Measurements from ENCODE around the gene SLC4A3. TPM values are rescaled to one million over a fixed set of nuclear protein-coding genes. Genes with fewer than 3 reads are reported as not detected.

The SLC4A3 gene
- total RNA-seq, 1 donor from 2014 or later, result 0.88 TPM

DNA sequence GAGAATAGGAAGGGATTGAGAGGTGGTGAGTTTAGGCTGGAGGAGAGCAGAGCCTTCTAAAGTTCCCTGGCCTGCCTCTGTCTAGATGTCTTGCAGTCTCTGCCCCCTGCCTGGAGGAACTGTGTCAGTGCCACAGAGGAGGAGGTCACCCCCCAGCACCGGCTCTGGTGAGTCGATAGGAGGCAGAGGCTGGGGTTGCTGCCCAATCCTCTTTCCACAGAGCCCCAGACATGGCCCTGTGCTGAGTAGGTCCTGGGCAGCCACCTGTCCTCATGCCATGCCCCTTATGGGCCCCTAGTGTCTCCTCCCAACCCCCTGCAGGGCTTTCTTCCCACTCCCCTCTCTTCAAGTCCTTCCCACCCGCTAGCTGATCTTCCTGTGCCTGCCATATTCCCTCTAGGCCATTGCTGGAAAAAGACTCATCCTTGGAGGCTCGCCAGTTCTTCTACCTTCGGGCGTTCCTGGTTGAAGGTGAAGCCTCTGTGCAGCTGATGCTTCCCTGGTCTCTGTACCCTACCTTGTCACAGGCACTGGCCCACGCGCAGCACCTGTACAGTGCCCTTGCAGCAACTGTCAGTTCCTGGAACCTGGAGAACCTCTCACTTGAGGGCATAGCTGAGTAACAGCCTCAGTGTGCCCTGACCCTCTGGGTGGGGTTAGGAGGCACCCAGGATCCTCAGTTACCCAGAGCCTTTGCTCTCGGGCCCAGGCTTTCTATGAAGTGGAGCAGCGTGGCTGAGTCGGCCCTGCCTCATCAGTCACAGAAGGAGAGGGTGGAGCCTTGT lies 13.2 kb upstream of the SLC4A3 start:
- H3K9ac ChIP-seq, result no peak overlapping the region
- Mint-ChIP-seq H3K4me1 (peaks cover 4% of the 10 kb centered on the region), H3K9me3 (no peaks in the 10 kb centered on the region), H3K4me3 (no peak overlapping the region), H3K27ac (no peak overlapping the region), H3K36me3 (peaks cover 14% of the 10 kb centered on the region), H3K27me3 (ENCODE audit: insufficient read depth, low read depth) (peaks cover 3% of the 10 kb centered on the region)
- H3K27me3 ChIP-seq, result no peaks in the 10 kb centered on the region
- no peaks in the 10 kb centered on the region for H3F3A ChIP-seq (ENCODE audit: low read depth)
- H3K36me3 ChIP-seq, result no peaks in the 10 kb centered on the region
- no peak overlapping the region for H3K4me2 ChIP-seq
- no peak overlapping the region for H3K4me3 ChIP-seq
- no peak overlapping the region for H3K27ac ChIP-seq
- no peaks in the 10 kb centered on the region for H3K4me1 ChIP-seq
- no peak for TF ChIP-seq EZH2 (IDR thresholded peaks at IDR 0.05)
- TF ChIP-seq, protein P1, sequence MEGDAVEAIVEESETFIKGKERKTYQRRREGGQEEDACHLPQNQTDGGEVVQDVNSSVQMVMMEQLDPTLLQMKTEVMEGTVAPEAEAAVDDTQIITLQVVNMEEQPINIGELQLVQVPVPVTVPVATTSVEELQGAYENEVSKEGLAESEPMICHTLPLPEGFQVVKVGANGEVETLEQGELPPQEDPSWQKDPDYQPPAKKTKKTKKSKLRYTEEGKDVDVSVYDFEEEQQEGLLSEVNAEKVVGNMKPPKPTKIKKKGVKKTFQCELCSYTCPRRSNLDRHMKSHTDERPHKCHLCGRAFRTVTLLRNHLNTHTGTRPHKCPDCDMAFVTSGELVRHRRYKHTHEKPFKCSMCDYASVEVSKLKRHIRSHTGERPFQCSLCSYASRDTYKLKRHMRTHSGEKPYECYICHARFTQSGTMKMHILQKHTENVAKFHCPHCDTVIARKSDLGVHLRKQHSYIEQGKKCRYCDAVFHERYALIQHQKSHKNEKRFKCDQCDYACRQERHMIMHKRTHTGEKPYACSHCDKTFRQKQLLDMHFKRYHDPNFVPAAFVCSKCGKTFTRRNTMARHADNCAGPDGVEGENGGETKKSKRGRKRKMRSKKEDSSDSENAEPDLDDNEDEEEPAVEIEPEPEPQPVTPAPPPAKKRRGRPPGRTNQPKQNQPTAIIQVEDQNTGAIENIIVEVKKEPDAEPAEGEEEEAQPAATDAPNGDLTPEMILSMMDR (IDR thresholded peaks at IDR 0.05), result no peak
- no peak for TF ChIP-seq EZH2phosphoT487 (IDR thresholded peaks at IDR 0.05)
- H4K20me1 ChIP-seq (ENCODE audit: low read depth), result no peaks in the 10 kb centered on the region
- no peak for DNase-seq (ENCODE audit: low spot score)
- no peaks in the 10 kb centered on the region for H3K79me2 ChIP-seq (ENCODE audit: low read depth)
- no peaks in the 10 kb centered on the region for H3K9me3 ChIP-seq (ENCODE audit: low read depth)
- H2AFZ ChIP-seq (replicated peaks), result no peak overlapping the region

DNA sequence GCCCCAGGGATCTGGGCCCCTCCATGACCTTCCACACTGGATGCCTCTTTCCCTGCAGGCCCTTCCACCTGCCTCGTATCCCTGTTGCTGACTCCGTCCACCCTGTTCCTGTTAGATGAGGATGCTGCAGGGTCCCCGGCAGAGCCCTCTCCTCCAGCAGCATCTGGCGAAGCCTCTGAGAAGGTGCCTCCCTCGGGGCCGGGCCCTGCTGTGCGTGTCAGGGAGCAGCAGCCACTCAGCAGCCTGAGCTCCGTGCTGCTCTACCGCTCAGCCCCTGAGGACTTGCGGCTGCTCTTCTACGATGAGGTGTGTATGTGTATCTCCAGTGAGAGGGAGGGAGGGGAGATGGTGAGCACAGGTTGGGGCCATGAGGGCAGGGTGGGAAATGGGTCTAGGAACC lies 12.4 kb upstream of the SLC4A3 start:
- H3K27me3 ChIP-seq, result no peaks in the 10 kb centered on the region
- no peak overlapping the region for H3K4me3 ChIP-seq
- Mint-ChIP-seq H3K27me3 (ENCODE audit: insufficient read depth, low read depth) (peaks cover 3% of the 10 kb centered on the region), H3K4me3 (no peak overlapping the region), H3K9me3 (no peaks in the 10 kb centered on the region), H3K27ac (no peak overlapping the region), H3K4me1 (peaks cover 4% of the 10 kb centered on the region), H3K36me3 (peaks cover 11% of the 10 kb centered on the region)
- no peaks in the 10 kb centered on the region for H3K79me2 ChIP-seq (ENCODE audit: low read depth)
- no peak overlapping the region for H2AFZ ChIP-seq (replicated peaks)
- no peak overlapping the region for H3K27ac ChIP-seq
- no peaks in the 10 kb centered on the region for H3K4me1 ChIP-seq
- no peak for DNase-seq (ENCODE audit: low spot score)
- TF ChIP-seq EZH2 (IDR thresholded peaks at IDR 0.05) (no peak), EZH2phosphoT487 (IDR thresholded peaks at IDR 0.05) (no peak)
- TF ChIP-seq, protein P1 (IDR thresholded peaks at IDR 0.05), result no peak
- no peak overlapping the region for H3K4me2 ChIP-seq
- no peaks in the 10 kb centered on the region for H3K9me3 ChIP-seq (ENCODE audit: low read depth)
- no peaks in the 10 kb centered on the region for H4K20me1 ChIP-seq (ENCODE audit: low read depth)
- no peaks in the 10 kb centered on the region for H3K36me3 ChIP-seq
- H3F3A ChIP-seq (ENCODE audit: low read depth), result peaks cover 2% of the 10 kb centered on the region
- H3K9ac ChIP-seq, result no peak overlapping the region

DNA sequence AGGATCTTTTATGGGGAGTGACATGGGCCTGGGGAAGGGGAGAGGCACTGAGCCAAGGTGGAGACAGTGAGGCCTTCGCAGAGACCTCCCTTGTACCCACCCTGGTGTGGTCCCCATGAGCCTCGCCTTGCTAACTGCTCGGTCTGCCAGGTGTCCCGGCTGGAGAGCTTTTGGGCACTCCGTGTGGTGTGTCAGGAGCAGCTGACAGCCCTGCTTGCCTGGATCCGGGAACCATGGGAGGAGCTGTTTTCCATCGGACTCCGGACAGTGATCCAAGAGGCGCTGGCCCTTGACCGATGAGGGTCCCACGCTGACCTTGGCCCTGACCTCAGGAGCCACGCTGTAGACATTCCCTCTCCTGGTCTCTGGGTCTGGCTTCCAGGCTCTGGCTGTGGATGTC lies 11.5 kb upstream of the SLC4A3 start:
- Histone ChIP-seq H3K4me3 (no peak overlapping the region), H3K27me3 (no peaks in the 10 kb centered on the region), H4K20me1 (ENCODE audit: low read depth) (no peaks in the 10 kb centered on the region), H3K27ac (no peak overlapping the region), H3K4me2 (no peak overlapping the region), H3K79me2 (ENCODE audit: low read depth) (no peaks in the 10 kb centered on the region), H3K4me1 (no peaks in the 10 kb centered on the region), H3F3A (ENCODE audit: low read depth) (peaks cover 2% of the 10 kb centered on the region), H3K9me3 (ENCODE audit: low read depth) (no peaks in the 10 kb centered on the region), H3K9ac (no peak overlapping the region), H2AFZ (replicated peaks) (no peak overlapping the region), H3K36me3 (no peaks in the 10 kb centered on the region)
- Mint-ChIP-seq H3K4me1 (peaks cover 2% of the 10 kb centered on the region), H3K27ac (no peak overlapping the region), H3K9me3 (no peaks in the 10 kb centered on the region), H3K36me3 (peaks cover 7% of the 10 kb centered on the region), H3K4me3 (no peak overlapping the region), H3K27me3 (ENCODE audit: insufficient read depth, low read depth) (peaks cover 3% of the 10 kb centered on the region)
- TF ChIP-seq EZH2phosphoT487 (IDR thresholded peaks at IDR 0.05), result no peak
- TF ChIP-seq, protein P1 (IDR thresholded peaks at IDR 0.05), result no peak
- no peak for TF ChIP-seq EZH2 (IDR thresholded peaks at IDR 0.05)
- DNase-seq (ENCODE audit: low spot score), result no peak

Measured in neural progenitor cell (in vitro differentiated cells).